UCSD-AML1 (cell line): ENCODE data around the gene ZDHHC20.
A peak's percentile ranks its signal among the peaks of the same experiment; 100 is the strongest.
"Not testable (repeated sequence)": the region's sequence is repeated elsewhere in the genome, so short reads cannot be mapped to it uniquely, and the experiment has no call there.

Experiments used
- DNase-seq: peaks from one replicate; lab custom pipeline; 2025; ENCODE audit not compliant: unreplicated experiment; lab: John Stamatoyannopoulos, UW

Gene ZDHHC20

DNA sequence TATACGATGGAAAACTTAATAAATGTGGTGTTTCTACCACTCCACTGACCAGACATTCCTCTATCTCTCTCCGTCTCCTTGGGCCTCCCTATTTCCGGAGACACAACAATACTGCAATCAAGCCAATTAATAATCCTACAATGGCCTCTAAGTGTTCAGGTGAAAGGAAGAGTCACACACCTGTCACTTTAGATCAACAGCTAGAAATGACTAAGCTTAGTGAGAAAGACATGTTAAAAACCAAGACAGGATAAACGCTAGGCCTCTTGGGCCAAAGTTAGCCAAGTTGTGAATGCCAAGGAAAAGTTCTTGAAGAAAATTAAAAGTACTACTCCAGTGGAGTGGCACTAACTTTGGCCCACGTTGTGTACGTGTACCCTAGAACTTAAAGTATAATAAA, 22.5 kb downstream of the ZDHHC20 start:
- DNase-seq, result no peak

DNA sequence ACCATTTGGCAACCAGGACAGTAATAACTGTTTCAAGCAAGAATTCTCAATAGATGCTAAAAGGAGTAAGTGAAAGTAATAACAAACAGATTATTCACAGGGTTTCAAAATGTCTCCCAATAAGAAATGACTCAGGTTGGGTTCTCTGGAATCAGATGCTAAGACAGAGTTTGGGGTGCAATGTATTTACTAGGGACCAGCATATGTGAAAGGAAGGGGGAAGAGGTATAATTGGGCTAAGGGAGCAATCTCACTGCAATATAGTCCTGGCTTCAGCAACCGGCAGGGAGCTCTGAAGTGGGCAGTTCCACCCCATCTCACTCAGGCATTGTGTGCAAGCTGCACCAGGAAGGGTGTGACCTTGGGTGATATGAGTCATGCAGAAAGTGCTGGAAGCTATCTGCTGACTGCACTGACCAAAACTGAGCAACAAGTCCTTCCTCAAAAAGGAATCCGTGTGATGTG, 23.4 kb downstream of the ZDHHC20 start:
- DNase-seq, result peak; percentile 22

DNA sequence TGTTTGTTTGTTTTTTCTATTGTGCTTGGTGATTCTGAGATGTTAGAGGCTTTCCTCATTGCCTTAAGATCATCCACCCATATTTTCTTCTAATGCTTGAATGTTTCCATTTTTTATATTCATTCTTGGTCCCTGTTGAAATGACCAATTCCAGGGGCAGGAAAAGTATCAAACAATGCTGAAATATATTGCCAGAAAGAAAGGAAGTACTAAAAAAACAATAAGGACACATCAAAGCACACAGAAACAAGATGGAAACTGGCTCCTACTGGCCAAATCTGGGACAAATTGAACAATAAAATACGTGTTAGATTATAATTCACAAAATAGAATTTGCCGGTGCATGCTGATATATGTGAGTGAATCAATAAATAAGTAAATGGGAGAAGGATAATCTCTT, 23.9 kb downstream of the ZDHHC20 start:
- no peak for DNase-seq

DNA sequence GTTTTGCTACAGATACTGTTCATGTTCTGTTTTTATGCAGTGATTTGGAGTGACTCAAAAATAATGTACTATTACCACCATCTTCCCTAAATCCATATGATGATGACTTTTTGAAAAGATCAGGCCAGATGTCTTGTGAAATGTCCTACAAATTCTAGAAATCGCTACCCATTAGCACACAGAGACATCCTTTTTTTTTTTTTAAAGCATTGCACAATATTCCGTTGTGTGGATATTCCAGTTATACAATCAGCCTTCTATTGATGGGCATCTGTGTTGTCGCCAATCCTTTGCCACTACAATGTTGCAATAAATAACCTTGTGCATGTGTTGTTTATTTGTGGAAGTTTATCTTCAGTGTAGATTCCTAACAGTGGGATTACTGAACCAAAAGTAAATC, 24.5 kb downstream of the ZDHHC20 start:
- DNase-seq, result no peak

DNA sequence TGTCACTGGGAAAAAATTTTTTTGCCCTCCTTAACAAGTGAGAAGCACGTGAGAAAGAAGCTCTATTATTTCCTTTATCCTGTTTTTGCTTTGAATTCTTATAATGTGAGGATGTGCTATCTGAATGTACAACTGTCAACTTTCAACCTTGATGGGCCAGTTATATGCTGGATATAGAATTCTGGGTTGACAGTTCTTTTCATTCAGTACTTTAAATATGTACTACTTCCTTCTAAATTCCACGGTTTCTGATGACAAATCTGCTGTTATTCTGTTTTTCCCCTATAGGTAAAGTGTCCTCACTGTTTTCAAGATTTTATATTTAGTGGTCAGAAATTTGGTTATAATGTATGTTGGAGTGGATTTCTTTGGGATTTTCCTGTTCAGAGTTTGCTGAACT, 29.9 kb downstream of the ZDHHC20 start:
- no peak for DNase-seq

DNA sequence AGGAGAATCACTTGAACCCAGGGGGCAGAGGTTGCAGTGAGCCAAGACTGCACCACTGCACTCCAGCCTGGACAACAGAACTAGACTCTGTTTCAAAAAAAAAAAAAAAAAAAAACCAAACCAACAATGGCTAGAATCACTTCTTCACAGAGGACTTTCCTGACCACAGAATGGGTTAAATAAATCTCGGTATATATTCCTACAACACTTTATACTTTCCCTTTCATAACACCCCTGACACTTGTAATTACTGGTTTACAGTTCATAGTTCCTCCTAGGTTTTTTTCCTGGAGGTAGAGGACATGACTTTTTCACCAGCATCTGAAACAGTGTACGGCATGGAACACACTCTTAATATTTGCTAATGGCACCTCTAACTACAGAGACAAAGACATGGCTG, 31.4 kb downstream of the ZDHHC20 start:
- no peak for DNase-seq

DNA sequence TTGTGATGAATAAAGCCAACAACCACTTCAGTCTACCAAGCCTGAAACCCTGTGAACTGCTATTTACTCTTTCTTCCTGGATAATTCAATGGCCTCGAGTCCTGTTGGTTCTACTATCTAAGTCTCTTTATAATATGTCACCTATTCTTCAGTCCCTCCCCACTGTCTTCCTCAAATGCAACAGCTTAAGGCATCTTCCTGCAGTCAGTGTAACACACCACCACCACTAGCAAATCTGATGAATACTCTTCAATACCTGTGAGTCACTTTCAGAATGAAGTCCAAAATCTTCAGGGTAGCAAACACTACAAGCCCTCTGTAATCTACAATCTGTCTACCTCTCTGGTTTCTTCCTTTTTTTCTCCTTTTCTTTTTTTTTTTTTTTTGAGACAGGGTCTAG, 32.9 kb downstream of the ZDHHC20 start:
- no peak for DNase-seq

DNA sequence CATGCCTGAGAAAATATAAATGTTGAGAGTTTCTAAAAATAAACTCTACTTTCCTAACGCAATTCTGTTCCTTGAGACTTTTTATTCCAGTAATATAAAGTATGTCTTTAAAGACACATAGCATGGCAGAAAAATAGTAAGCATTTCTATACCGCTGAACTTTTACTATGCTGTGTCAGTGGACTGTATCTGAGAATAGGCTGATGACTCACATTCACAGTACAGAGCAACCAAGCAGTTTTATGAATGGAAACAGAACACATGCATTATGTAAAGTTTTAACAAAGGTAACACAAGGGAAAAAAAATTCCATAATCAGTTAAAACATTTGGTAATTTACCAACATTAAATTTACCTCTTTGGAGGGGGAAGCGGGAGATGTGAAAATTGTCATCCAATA, 38.4 kb downstream of the ZDHHC20 start:
- no peak for DNase-seq

DNA sequence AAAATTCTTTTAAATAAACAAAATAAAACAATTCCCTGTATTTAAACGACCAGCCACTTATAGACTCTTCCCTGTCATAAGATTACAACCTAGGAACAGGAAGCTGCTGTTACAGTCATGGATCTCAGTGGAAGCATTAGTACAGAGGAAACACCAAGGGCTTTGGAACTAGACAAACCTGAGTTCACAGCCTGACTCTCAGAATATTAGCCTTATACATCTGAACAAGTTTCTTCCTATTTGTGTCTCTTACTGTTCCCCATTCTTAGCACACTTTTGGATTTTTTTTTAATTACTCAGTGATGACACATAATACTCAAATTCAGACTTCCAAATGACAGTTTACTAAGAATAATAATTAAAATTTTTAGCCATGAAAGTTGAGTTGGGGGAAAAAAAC, 46.1 kb downstream of the ZDHHC20 start:
- no peak for DNase-seq

DNA sequence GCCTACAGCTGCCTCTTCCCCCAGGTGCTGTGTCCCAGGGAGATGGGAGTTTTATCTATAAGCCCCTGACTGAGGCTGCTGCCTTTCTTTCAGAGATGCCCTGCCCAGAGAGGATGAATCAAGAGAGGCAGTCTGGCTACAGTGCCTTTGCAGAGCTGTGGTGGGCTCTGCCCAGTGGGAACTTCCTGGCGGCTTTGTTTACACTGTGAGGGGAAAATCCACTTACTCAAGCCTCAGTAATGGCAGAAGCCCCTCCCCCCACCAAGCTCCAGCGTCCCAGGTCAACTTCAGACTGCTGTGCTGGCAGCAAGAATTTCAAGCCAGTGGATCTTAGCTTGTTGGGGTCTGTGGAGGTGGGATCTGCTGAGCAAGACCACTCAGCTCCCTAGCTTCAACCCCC, 48.6 kb downstream of the ZDHHC20 start:
- DNase-seq, result not testable (repeated sequence)

DNA sequence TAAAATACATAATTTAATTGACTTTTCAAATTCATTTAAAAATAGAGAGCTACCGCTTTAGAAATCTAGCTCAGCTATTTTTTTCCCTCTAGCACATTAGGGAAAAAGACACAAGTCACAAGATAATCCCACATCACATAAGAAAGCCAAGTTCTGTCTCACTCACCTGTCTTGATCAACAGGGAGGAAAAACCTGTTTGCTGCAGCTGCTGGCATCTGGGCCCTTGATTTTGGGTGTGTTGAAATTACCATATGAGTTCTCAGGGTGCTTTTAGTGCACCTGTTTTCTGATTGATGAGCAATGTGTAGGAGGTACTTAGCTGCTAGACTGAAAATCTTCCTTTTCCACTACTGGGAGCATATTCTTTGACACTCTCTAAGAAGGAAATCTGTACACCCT, 53.8 kb downstream of the ZDHHC20 start:
- no peak for DNase-seq

DNA sequence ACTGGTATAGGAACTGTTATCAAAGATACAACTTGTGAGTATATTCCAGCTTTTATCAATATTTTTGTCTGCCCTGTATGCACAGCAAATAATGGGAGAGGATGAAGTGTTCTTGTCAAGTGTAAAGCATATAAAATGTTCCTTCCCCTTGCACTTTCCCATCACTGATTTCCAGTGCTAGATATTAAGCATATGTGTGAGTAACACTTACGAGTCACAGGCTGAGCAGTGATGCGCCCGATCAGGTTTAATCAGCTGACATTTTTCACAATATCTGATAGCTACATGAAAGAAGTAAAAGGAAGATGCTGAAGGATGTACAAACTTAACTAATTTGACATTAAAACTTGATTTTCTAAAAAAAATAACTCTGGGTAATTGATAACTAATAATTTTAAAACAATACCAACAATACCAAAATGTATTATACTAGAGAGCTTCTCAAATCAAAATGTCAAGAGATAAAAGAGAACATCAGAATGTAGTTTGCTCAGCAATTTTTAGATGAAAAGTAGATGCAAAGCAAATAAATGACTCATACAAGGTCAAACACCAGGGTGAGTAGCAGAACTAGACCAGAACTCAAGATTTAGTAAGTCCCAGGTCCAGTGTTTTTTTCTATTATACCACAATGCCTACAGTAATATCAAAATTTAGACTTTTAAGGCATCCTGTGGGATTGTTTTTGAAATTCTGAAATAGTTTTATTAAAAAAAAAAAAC, 56.4 kb downstream of the ZDHHC20 start:
- no peak for DNase-seq

DNA sequence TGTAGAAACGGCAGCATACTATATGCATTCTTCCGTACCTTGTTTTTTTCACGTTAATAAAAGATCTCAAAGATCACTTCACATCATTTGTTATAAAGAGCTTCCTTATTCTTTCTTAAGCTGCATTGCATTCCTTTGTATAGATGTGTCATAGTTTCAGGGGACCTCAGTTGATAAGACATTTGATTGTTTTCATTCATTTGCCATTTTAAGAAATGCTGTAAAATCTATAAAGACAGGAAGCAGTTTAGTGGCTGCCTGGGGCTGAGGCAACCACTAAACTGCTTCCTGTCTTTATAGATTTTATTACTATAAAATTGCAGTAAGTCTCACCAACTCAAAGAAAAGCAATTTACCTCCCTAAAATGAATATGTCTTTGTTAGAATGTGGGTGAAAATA, 59.4 kb downstream of the ZDHHC20 start:
- DNase-seq, result no peak

DNA sequence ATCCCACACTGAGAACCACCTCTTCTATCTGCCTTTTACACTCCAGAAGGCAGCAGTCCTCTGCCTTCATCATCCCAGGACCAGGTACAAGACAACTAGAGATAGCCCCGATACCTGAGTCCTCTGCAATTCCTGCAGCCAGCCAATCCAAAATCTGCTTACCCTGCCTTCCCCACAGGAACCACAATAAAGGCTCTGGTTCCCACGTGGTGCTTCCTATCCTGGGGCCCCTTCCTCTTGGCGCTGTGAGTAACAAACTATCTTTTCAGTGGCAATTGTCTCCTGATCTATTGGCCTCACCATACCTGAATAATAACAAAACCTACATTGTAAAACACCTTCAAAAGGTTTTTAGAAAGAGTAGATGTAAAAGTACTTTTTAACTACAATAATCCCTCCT, 63.1 kb downstream of the ZDHHC20 start:
- peak; percentile 13 for DNase-seq

DNA sequence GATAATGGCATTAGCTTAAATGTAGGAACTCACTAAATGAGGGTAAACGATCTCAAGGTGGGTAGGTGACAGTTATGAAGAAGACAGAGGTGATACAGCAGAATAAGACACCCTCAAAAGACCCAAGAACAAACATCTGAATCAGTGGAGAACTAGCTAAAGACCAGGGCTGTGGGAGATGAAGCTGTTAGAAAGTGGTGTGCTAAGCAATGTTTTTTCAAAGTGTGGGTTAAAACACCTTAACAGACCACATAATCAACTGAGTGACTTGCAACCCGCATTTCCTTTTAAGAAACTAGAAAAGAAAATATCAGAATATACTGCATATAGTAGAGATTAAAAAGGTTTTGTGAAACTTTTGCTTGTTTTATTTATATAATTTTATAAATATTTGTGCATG, 70.0 kb downstream of the ZDHHC20 start:
- no peak for DNase-seq

DNA sequence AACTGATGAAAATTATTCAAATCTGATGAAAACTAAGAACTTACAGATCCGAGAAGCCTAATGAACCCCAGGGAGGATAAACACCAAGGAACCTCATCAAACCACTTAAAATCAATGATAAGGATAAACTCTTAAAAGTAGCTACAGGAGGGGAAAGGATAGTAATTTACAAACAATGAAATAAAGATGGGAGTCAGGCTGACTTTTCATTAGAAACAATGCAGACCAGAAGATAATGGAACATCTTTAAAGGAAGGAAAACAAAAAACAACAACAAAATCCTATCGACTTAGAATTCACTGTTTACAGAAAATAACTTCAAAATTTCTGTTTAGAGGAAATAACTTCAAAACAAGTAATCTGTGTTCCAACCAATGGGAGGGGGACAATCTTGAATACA, 73.4 kb downstream of the ZDHHC20 start:
- DNase-seq, result no peak

DNA sequence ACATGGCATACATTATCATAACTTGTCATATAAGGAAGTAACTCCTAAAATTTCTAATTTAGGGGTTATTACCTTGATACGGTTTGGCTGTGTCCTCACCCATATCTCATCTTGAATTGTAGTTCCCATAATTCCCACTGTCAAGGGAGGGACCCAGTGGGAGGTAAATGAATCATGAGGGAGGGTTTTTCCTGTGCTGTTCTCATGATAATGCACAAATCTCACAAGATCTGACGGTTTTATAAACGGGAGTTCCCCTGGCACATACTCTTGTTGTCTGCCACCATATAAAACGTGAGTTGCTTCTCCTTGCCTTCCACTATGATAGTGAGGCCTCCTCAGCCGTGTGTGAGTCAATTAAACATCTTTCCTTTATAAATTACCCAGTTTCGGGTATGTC, 76.0 kb downstream of the ZDHHC20 start:
- no peak for DNase-seq

DNA sequence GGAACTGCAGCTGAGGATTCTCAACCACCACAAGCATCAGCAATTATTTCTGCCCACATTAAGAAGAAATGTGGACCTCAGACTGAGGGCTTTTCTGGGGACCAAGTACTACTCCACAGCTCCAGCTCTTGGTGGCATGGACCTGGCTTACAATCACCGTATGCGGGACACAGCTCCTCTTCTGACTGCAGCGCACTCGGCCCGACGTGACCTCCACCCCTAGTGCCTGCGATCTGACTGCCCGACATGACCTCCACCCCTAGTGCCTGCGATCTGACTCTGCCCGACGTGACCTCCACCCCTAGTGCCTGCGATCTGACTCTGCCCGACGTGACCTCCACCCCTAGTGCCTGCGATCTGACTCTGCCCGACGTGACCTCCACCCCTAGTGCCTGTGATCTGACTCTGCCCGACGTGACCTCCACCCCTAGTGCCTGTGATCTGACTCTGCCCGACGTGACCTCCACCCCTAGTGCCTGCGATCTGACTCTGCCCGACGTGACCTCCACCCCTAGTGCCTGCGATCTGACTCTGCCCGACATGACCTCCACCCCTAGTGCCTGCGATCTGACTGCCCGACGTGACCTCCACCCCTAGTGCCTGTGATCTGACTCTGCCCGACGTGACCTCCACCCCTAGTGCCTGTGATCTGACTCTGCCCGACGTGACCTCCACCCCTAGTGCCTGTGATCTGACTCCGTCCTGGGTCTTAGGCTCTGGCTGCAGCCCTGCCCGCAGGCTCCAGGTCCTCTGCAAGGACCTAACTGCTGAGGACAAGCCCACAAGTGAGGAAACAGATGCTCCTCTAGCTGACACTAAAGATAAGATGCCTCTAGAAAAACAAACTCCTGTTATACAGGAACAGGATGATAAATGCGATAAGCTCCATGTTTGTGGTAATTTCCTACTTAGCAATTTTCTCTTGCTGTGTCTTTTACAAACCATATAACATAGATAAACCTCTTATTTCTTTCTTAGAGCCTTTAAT, 81.8 kb downstream of the ZDHHC20 start:
- DNase-seq, result not testable (repeated sequence)

DNA sequence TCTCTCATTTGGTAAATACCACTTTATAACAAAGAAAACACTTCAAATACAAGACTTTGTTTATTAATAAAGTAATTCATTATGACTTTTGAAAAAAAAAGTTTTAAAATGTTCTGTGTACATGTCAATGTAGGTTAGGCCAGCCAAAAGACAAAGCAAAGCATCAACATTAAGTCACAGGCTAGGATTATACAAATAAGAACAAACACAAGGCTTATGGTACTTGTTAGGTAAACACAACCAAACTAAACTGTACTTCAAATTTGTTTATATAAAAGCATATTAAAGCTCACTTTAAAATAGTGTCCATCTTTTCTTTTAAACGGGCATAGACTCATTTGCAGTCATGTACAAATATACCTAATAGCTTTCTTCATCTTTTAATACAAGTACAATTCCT, 86.6 kb downstream of the ZDHHC20 start:
- DNase-seq, result no peak

DNA sequence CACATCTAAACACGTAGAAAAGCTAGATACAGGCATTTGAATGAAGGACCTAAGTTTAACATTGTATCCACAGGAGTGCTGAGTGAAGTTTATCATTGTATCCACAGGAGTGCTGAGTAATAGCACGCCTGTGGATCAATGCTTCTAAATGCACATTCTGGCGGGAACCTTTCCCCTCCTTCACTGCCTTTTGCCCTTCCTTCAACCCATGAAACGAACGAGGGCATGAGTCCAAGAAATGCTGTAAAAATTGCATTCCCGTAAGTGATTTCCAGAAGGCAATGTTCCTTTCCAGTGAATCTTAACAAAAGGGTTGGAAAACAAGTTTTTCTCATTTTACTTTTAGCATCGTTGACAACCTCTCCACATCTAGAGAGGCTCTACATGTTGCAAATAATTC, 88.1 kb downstream of the ZDHHC20 start:
- DNase-seq, result no peak

DNA sequence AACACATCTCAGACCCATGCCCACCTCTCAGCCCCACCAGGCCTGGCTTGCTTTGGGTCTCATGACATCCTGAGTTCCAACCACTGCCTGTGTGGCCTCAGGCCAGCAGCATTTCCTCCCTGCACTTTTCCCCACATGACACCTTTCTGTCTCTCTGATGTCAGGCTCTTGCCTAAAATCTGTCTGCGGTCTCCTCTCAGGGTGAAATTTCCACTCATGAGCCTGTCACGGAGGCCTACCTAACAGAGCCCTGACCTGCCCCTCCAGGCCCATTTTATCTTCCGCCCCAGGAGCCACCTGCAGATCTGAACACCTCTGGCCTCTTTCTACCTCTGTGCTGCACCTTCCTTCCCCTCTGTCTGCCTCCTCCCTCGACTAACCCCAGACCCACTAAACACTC, 93.5 kb downstream of the ZDHHC20 start:
- DNase-seq, result peak; percentile 41

DNA sequence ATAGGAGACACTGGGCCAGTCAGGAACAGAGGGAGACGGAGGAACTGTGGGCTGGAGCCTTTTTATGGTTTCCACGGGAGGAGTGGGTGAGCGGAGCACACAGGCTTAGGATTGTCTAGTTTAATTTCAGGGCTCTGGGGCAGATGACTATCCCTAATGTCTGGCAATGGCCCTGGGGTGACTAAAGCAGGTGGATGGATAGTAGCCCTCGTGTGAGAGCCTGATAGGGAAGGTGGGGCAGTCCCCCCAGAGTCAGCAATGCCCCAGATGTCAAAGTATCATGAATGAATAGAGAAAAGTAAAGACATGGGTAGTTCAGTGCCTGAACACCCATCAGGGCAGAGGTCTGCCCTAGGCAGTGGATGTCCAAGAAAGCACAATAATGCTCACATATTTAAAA, 94.2 kb downstream of the ZDHHC20 start:
- DNase-seq, result no peak
